IMR-90 (cell line): ENCODE data around the gene CFAP58.

Experiments
- CEBPB ChIP-seq: IDR thresholded peaks from 2 replicates; pipeline ENCODE4 v1.6.1; 2012; ENCODE audit warnings: low read depth, low read length, improper control_type of control experiment
- MAZ ChIP-seq: IDR thresholded peaks from 2 replicates; pipeline ENCODE4 v1.6.1; 2012; ENCODE audit warnings: low read depth, mild to moderate bottlenecking, low read length, improper control_type of control experiment, moderate library complexity, borderline replicate concordance
- NFE2L2 ChIP-seq: fragments of 150-350 bp; IDR thresholded peaks from 2 replicates; pipeline ENCODE4 v1.6.1; 2016; ENCODE audit warnings: low read depth, mild to moderate bottlenecking, low read length
- POLR2A ChIP-seq: IDR thresholded peaks from 2 replicates; pipeline ENCODE4 v1.6.1; 2012; ENCODE audit warnings: mild to moderate bottlenecking, low read depth, low read length
- SMC3 ChIP-seq: fragments of 150-350 bp; IDR thresholded peaks from 2 replicates; pipeline ENCODE4 v1.6.1; 2016; ENCODE audit warnings: low read depth, mild to moderate bottlenecking, antibody characterized with exemption, low read length, moderate library complexity
- TF ChIP-seq, protein P1 (sequence below): conservative IDR thresholded peaks from 2 replicates; pipeline ENCODE4 v1.5.1; 2012; ENCODE audit warnings: mild to moderate bottlenecking, low read depth, low read length, improper control_type of control experiment

DNA sequence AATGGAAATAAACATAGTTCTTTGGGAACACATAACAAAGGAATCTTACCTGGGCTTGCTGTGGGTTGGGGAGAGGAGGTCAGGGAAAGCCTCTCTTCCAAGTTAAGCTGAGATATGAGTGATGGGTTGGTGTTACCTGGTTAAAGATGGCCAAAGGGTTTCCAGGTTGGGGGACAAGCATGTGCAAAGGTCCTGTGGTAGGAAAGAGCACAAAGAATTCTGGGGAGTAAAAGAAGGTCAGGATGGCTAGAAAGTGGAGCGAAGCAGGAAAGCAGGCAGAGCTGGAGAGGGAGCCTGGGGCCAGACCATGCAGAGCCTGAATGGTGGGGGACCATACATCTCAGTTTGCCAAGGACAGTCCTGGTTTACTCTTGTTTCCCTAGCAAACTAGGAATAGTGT is 133.2 kb downstream of the CFAP58 start:
- TF ChIP-seq, protein P1, sequence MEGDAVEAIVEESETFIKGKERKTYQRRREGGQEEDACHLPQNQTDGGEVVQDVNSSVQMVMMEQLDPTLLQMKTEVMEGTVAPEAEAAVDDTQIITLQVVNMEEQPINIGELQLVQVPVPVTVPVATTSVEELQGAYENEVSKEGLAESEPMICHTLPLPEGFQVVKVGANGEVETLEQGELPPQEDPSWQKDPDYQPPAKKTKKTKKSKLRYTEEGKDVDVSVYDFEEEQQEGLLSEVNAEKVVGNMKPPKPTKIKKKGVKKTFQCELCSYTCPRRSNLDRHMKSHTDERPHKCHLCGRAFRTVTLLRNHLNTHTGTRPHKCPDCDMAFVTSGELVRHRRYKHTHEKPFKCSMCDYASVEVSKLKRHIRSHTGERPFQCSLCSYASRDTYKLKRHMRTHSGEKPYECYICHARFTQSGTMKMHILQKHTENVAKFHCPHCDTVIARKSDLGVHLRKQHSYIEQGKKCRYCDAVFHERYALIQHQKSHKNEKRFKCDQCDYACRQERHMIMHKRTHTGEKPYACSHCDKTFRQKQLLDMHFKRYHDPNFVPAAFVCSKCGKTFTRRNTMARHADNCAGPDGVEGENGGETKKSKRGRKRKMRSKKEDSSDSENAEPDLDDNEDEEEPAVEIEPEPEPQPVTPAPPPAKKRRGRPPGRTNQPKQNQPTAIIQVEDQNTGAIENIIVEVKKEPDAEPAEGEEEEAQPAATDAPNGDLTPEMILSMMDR = no peak
- TF ChIP-seq SMC3 (no peak), POLR2A (no peak), MAZ (no peak), CEBPB (no peak), NFE2L2 (no peak)
